ENCODE results near the gene P3H2. TPM values are rescaled to one million over a fixed set of nuclear protein-coding genes. Genes with fewer than 3 reads are reported as not detected.

The P3H2 gene
- polyA plus RNA-seq, 1 donor: 94.2 TPM

- no peak for DNase-seq
These were observed 6.5 kb upstream of the P3H2 start for GRCh38 chr3:190127195-190127594.

GRCh38 chr3:190125436-190126068, 4.9 kb upstream of the P3H2 start:
- no peak for DNase-seq

- no peak for DNase-seq
These were observed 3.4 kb upstream of the P3H2 start for GRCh38 chr3:190124067-190124466.

GRCh38 chr3:190122198-190122771, 1.6 kb upstream of the P3H2 start:
- no peak for DNase-seq

- DNase-seq: no peak
These were observed 686 bp upstream of the P3H2 start for GRCh38 chr3:190121383-190121782.

- no peak for DNase-seq
These were observed 322 bp upstream of the P3H2 start for GRCh38 chr3:190121061-190121377.

GRCh38 chr3:190119461-190120268, 1.0 kb downstream of the P3H2 start:
- DNase-seq: no peak

GRCh38 chr3:190118438-190118837, 2.3 kb downstream of the P3H2 start:
- no peak for DNase-seq

- no peak for DNase-seq
These were observed 2.7 kb downstream of the P3H2 start for GRCh38 chr3:190117981-190118380.

GRCh38 chr3:190116551-190117067, 4.1 kb downstream of the P3H2 start:
- no peak for DNase-seq

GRCh38 chr3:190110826-190111225, 9.9 kb downstream of the P3H2 start:
- no peak for DNase-seq

GRCh38 chr3:190109441-190109840, 11.3 kb downstream of the P3H2 start:
- no peak for DNase-seq

GRCh38 chr3:190108804-190109203, 11.9 kb downstream of the P3H2 start:
- DNase-seq: no peak

GRCh38 chr3:190105876-190106275, 14.8 kb downstream of the P3H2 start:
- DNase-seq: no peak

- DNase-seq: peak; percentile 68
These were observed 19.2 kb downstream of the P3H2 start for GRCh38 chr3:190101320-190102011.

- no peak for DNase-seq
These were observed 21.6 kb downstream of the P3H2 start for GRCh38 chr3:190099099-190099498.

- DNase-seq: no peak
These were observed 23.1 kb downstream of the P3H2 start for GRCh38 chr3:190097617-190098016.

- DNase-seq: no peak
These were observed 23.7 kb downstream of the P3H2 start for GRCh38 chr3:190097025-190097424.

GRCh38 chr3:190096345-190096744, 24.4 kb downstream of the P3H2 start:
- DNase-seq: no peak

GRCh38 chr3:190094160-190094718, 26.5 kb downstream of the P3H2 start:
- DNase-seq: no peak

GRCh38 chr3:190092250-190092649, 28.4 kb downstream of the P3H2 start:
- DNase-seq: peak; percentile 53

- DNase-seq: no peak
These were observed 31.0 kb downstream of the P3H2 start for GRCh38 chr3:190089711-190090110.
